Measurements from ENCODE around the gene IL17C.

Gene IL17C

GRCh38 chr16:88687254-88687576 is 48.8 kb downstream of the IL17C start:
- no peak for DNase-seq

- DNase-seq: no peak
Observed at GRCh38 chr16:88687676-88688012, 49.3 kb downstream of the IL17C start.

GRCh38 chr16:88688013-88688778 is 49.8 kb downstream of the IL17C start:
- peak; percentile 54 to 69 for DNase-seq
